ENCODE measurements around the gene CGNL1. TPM values are rescaled to one million over a fixed set of nuclear protein-coding genes. Genes with fewer than 3 reads are reported as not detected.

The CGNL1 gene
- total RNA-seq, 1 experiment from 2014 or later = 34.6 TPM

DNA sequence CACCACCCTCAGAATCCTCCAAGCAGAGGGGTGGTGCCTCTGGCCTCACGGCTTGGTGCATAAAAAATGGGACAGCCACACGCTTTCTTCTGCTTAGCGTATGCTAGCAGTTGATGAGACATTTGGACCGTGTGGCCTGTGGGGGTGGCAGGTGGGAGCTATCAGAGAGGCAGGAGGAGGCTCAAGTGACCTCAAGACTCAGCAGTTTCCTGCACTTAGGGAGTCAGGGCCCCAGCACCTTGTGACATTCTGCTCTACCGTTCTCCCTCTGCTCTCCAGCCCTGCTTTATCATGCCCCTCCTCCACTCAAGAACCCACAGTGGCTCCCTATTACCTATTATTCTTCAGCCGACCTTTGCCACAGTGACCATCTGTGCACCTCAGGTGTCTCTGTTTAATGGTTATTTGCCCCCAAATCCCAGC is 41.0 kb upstream of the CGNL1 start:
- no peak overlapping the region for H2AFZ ChIP-seq (ENCODE audit: low read length)
- no peak for TF ChIP-seq CTCF (conservative IDR thresholded peaks at IDR 0.05)
- H2BK120ac ChIP-seq (ENCODE audit: low read depth, low read length, poor library complexity, severe bottlenecking) = no peak overlapping the region
- no peak overlapping the region for H3K14ac ChIP-seq (ENCODE audit: insufficient read depth, low read length)
- H3K4me2 ChIP-seq (ENCODE audit: insufficient read depth, insufficient read length, low read length) = no peak overlapping the region
- H3K4me3 Mint-ChIP-seq = no peak overlapping the region
- no peaks in the 10 kb centered on the region for H3K27me3 ChIP-seq (ENCODE audit: insufficient read depth, low read length)
- H3T11ph ChIP-seq (ENCODE audit: low read length) = no peak overlapping the region
- no peaks in the 10 kb centered on the region for H4K20me1 ChIP-seq (ENCODE audit: control insufficient read depth, insufficient read depth, insufficient read length)
- WGBS (ENCODE audit: extremely low coverage, insufficient read length, low lambda C conversion rate) = no CpG with 5 or more reads among the region's 6 CpGs
- H3K79me1 ChIP-seq (ENCODE audit: insufficient read depth, low read depth, low read length, poor library complexity, severe bottlenecking) = no peaks in the 10 kb centered on the region
- no peaks in the 10 kb centered on the region for H3K79me2 ChIP-seq (ENCODE audit: insufficient read depth, low read length)
- H3K4ac ChIP-seq (ENCODE audit: low read depth, low read length) = no peak overlapping the region
- no peak overlapping the region for H3K9ac ChIP-seq (ENCODE audit: extremely low read depth, insufficient read length, low read length)
- no peak overlapping the region for H3K18ac ChIP-seq (ENCODE audit: insufficient read length, low read depth, low read length)
- no peaks in the 10 kb centered on the region for H3K9me3 Mint-ChIP-seq
- H3K23me2 ChIP-seq (ENCODE audit: insufficient read length, low read depth, low read length, poor library complexity, severe bottlenecking) = no peaks in the 10 kb centered on the region
- H3K4me1 ChIP-seq (ENCODE audit: insufficient read depth, low read length) = no peaks in the 10 kb centered on the region
- H2AK5ac ChIP-seq (ENCODE audit: insufficient read length, low read length) = no peak overlapping the region
- H3K9me3 ChIP-seq (ENCODE audit: control insufficient read depth, low read depth, low read length) = no peaks in the 10 kb centered on the region
- no peak overlapping the region for H3K27ac Mint-ChIP-seq
- H3K27ac ChIP-seq (ENCODE audit: insufficient read length, low read depth, low read length) = no peak overlapping the region
- peaks cover 12 to 19% of the 10 kb centered on the region in 2 experiments for H3K4me1 Mint-ChIP-seq
- no peak overlapping the region for H4K5ac ChIP-seq (ENCODE audit: insufficient read length, low read depth, low read length)
- no peak overlapping the region for H3K23ac ChIP-seq (ENCODE audit: insufficient read length, low read depth, low read length)
- H2BK15ac ChIP-seq (ENCODE audit: low read depth, low read length) = no peak overlapping the region
- H3K27me3 Mint-ChIP-seq (ENCODE audit: low read depth) = no peaks in the 10 kb centered on the region
- no peak for DNase-seq
- H4K8ac ChIP-seq (replicated peaks; ENCODE audit: insufficient read length, low read depth, low read length) = no peak overlapping the region
- H2BK20ac ChIP-seq (ENCODE audit: low read depth, low read length, poor library complexity, severe bottlenecking) = no peak overlapping the region
- H3K56ac ChIP-seq (ENCODE audit: insufficient read length, low read depth, low read length) = no peak overlapping the region
- no peak overlapping the region for H2BK12ac ChIP-seq (ENCODE audit: insufficient read length, low read depth, low read length)
- no peak overlapping the region for H2BK5ac ChIP-seq (ENCODE audit: insufficient read length, low read length)
- H4K91ac ChIP-seq (ENCODE audit: insufficient read length, low read depth, low read length) = no peak overlapping the region
- no peaks in the 10 kb centered on the region for H3K36me3 Mint-ChIP-seq (ENCODE audit: insufficient read depth in 1 of 3, low read depth in 3 of 3)
